ENCODE measurements around the gene MYADM.

Gene MYADM

GRCh38 chr19:53892301-53892980 is 24.8 kb downstream of the MYADM start:
- no peak for DNase-seq

- DNase-seq, result no peak
These were observed 25.3 kb downstream of the MYADM start for GRCh38 chr19:53892981-53893325.

GRCh38 chr19:53894707-53895106 is 27.0 kb downstream of the MYADM start:
- no peak for DNase-seq

- no peak for DNase-seq
These were observed 29.0 kb downstream of the MYADM start for GRCh38 chr19:53896682-53897081.

GRCh38 chr19:53897459-53897858 is 29.8 kb downstream of the MYADM start:
- DNase-seq, result no peak

GRCh38 chr19:53898166-53898565 is 30.5 kb downstream of the MYADM start:
- DNase-seq, result no peak

- no peak for DNase-seq
These were observed 31.1 kb downstream of the MYADM start for GRCh38 chr19:53898636-53899341.

- DNase-seq, result no peak
These were observed 32.6 kb downstream of the MYADM start for GRCh38 chr19:53900191-53900860.

GRCh38 chr19:53903055-53903680 is 35.5 kb downstream of the MYADM start:
- no peak for DNase-seq

GRCh38 chr19:53904909-53905308 is 37.2 kb downstream of the MYADM start:
- no peak for DNase-seq

- no peak for DNase-seq
These were observed 38.1 kb downstream of the MYADM start for GRCh38 chr19:53905787-53906186.

GRCh38 chr19:53906211-53907192 is 38.8 kb downstream of the MYADM start:
- DNase-seq, result no peak

GRCh38 chr19:53907193-53907581 is 39.5 kb downstream of the MYADM start:
- no peak for DNase-seq

GRCh38 chr19:53907690-53908089 is 40.0 kb downstream of the MYADM start:
- no peak for DNase-seq

GRCh38 chr19:53908106-53908934 is 40.6 kb downstream of the MYADM start:
- no peak for DNase-seq

- no peak for DNase-seq
These were observed 41.3 kb downstream of the MYADM start, which contains the start of gene CACNG7 for GRCh38 chr19:53908935-53909415. Gene CACNG7 (plus strand): TSS chr19:53909278. CDS start chr19:53912832, 3,554 bp downstream.

GRCh38 chr19:53909471-53910169 is 41.9 kb downstream of the MYADM start:
- no peak for DNase-seq

- no peak for DNase-seq
These were observed 42.5 kb downstream of the MYADM start for GRCh38 chr19:53910170-53910518.

GRCh38 chr19:53912653-53913052 is 45.0 kb downstream of the MYADM start:
- DNase-seq, result no peak

- no peak for DNase-seq
These were observed 47.3 kb downstream of the MYADM start for GRCh38 chr19:53915000-53915399.

GRCh38 chr19:53916004-53916403 is 48.3 kb downstream of the MYADM start:
- DNase-seq, result no peak
